ENCODE results near the gene SFTA2.

The SFTA2 gene

GRCh38 chr6:30889921-30890645 is 41.9 kb downstream of the SFTA2 start:
- no peak for DNase-seq

- no peak for DNase-seq
These were observed 42.5 kb downstream of the SFTA2 start for GRCh38 chr6:30889496-30889885.

- no peak for DNase-seq
These were observed 43.0 kb downstream of the SFTA2 start for GRCh38 chr6:30888816-30889495.

- DNase-seq, result no peak
These were observed 43.8 kb downstream of the SFTA2 start for GRCh38 chr6:30887901-30888815.

GRCh38 chr6:30886897-30887255 is 45.1 kb downstream of the SFTA2 start:
- DNase-seq, result no peak

DNA sequence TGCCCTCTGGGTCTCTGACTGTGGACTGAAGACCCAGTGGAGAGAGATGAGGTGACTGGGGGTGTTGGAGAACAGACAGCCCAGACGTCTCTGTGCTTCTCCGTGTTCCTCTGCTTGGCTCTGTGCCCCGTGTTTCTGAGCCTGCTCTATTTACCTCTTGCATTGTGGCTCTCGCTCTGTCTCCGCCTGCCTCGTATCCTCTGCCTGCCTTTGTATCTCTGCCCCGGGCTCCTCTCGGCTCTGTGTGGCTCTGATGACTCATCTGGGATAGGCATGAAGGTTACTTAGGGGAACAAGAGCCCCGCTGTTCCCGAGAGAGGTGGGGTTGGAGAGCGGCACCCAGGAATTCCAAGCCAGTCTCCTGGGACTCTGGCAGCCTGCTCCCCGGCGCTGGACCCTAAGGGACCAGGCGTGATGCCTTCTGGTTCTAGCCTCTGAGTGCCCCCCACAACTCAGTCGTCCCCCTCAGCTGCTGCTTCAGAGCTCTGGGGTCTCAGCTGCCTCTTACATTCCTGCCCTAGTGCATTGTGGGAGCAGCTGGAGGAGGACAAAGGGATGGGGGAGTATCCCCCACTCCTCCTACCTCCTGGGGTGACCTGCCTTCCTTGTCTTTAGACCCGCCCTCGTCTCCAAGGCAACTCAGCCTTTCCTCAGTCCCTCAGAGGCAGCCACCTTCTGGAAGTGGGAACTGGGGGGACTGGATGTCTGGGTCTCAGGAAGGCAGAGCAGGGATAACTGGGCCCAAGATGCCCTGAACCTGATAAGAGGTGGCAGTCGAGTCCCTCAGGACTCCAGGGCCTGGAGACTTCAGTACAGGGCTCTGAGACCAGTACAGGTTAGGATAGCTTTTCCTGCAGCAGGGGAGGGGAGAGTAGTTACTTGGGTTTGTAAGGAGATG is 45.7 kb downstream of the SFTA2 start:
- peak in 2 of 4 experiments; percentile 15 to 36 for DNase-seq

DNA sequence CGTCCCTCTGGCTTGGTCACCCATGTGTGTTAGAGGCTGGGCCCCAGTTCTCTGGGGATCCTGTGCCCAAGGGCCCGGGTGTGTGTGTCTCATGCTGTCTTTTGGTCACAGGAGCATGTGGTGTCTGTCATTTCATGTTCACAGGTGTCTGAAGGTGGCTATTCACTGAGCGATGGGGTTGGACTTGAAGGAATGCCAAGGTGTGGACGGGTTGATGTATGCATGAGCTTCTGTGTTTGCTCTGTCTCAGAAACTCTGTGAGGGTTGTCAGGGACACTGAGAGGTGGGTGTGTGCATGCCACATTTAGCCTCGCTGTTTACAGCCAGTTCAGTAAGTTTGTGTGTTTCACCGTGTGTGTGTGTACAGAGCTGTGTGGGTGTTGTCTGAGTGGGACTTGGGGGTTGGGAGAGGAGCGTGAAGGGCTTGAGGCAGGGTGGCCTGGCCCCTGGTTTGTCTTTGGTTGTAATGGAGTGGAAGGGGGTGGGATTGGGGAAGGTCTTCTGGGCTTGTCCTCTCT is 46.4 kb downstream of the SFTA2 start:
- no peak for DNase-seq

DNA sequence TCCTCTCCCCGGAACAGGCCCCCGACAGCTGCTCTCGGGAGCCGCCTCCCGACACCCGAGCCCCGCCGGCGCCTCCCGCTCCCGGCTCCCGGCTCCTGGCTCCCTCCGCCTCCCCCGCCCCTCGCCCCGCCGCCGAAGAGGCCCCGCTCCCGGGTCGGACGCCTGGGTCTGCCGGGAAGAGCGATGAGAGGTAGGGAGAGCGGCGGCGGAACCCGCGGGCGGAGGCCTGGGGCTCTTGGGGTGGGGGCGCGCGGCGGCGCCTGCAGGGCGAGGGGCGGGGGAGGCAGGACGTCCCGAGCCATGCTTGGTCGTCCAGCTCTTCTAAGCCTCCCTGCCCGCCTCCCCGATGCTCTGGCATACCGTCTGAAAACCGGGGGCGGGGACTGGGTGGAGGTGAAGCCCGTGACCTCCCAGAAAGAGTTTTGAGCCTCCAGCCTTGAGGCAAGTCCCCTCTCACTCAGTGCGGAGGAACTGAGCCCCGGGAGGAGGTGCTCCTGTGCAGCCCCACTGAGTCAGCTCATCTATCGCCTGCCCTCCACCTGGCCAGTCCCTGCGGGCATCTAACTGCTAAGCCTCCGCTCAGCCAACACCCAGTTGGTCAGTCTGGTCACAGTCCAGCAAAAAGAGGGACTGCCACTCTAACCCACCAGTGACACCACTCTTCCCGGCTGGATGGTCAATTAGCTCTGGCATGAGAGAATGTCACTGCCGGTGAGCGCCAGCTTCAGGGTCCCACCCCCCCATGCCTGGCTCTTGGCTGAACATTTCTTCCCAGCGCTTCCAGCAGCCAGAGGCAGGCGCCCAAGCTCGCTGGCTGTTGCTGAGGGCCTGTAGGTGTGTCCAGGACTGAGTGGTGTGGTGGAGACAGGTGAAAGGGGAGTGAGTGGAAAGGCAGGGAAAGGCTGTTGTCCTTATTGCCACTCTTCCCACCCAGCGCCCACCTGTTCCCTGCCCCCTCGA is 47.2 kb downstream of the SFTA2 start:
- DNase-seq, result peak in 1 of 4 experiments; percentile 18

- DNase-seq, result peak in 2 of 4 experiments; percentile 21 to 36
These were observed 48.1 kb downstream of the SFTA2 start, which contains the start of gene DDR1 for GRCh38 chr6:30883685-30884520. Gene DDR1 (plus strand): TSS chr6:30884519. CDS start chr6:30888730, 4,211 bp downstream.

- DNase-seq, result peak in 1 of 4 experiments; percentile 10
These were observed 48.9 kb downstream of the SFTA2 start for GRCh38 chr6:30882759-30883684.

GRCh38 chr6:30882204-30882758 is 49.7 kb downstream of the SFTA2 start:
- DNase-seq, result no peak

- no peak for DNase-seq
These were observed 50.4 kb downstream of the SFTA2 start for GRCh38 chr6:30881392-30882203.
